H4 (cell line): ENCODE results near the gene EYA4. TPM values are rescaled to one million over a fixed set of nuclear protein-coding genes. Genes with fewer than 3 reads are reported as not detected.

Experiments
- DNase-seq: peaks from one replicate; pipeline ENCODE4 v3.0.0-alpha.2; 2015; ENCODE audit warnings: low spot score
- total RNA-seq: library from RNA; depleted of rRNA; stranded (reverse); fragments of >200 nt; shearing (Covaris generic); gene quantifications from 2 replicates; pipeline ENCODE4 v1.2.3, GENCODE V29; 2014

The EYA4 gene
- total RNA-seq, 1 experiment from 2014 or later, result 25.7 TPM

GRCh38 chr6:133289733-133290306, 48.7 kb downstream of the EYA4 start:
- DNase-seq, result peak; percentile 9

- no peak for DNase-seq
These were observed 49.8 kb downstream of the EYA4 start for GRCh38 chr6:133290930-133291329.

GRCh38 chr6:133291671-133292070, 50.5 kb downstream of the EYA4 start:
- no peak for DNase-seq

GRCh38 chr6:133297657-133298056, 56.5 kb downstream of the EYA4 start:
- DNase-seq, result no peak

- no peak for DNase-seq
These were observed 57.2 kb downstream of the EYA4 start for GRCh38 chr6:133298335-133298734.

- DNase-seq, result no peak
These were observed 57.6 kb downstream of the EYA4 start for GRCh38 chr6:133298801-133299200.

GRCh38 chr6:133300896-133301295, 59.7 kb downstream of the EYA4 start:
- DNase-seq, result no peak

GRCh38 chr6:133301835-133302234, 60.7 kb downstream of the EYA4 start:
- no peak for DNase-seq

GRCh38 chr6:133306931-133307330, 65.8 kb downstream of the EYA4 start:
- no peak for DNase-seq

- DNase-seq, result no peak
These were observed 68.4 kb downstream of the EYA4 start for GRCh38 chr6:133309579-133309978.

GRCh38 chr6:133312006-133312405, 70.8 kb downstream of the EYA4 start:
- DNase-seq, result no peak

GRCh38 chr6:133313068-133313467, 71.9 kb downstream of the EYA4 start:
- no peak for DNase-seq

GRCh38 chr6:133314947-133315346, 73.8 kb downstream of the EYA4 start:
- DNase-seq, result no peak

GRCh38 chr6:133315811-133316210, 74.7 kb downstream of the EYA4 start:
- no peak for DNase-seq

- no peak for DNase-seq
These were observed 76.5 kb downstream of the EYA4 start for GRCh38 chr6:133317704-133318103.

- DNase-seq, result no peak
These were observed 85.4 kb downstream of the EYA4 start for GRCh38 chr6:133326584-133326983.

- DNase-seq, result no peak
These were observed 92.7 kb downstream of the EYA4 start for GRCh38 chr6:133333852-133334251.

- DNase-seq, result no peak
These were observed 96.2 kb downstream of the EYA4 start for GRCh38 chr6:133337308-133337707.

- no peak for DNase-seq
These were observed 98.6 kb downstream of the EYA4 start for GRCh38 chr6:133339543-133340384.

GRCh38 chr6:133340557-133340956, 99.4 kb downstream of the EYA4 start:
- peak; percentile 86 for DNase-seq

GRCh38 chr6:133341607-133342158, 100.5 kb downstream of the EYA4 start:
- peak; percentile 81 for DNase-seq

- no peak for DNase-seq
These were observed 102.1 kb downstream of the EYA4 start for GRCh38 chr6:133343220-133343619.

- DNase-seq, result no peak
These were observed 107.7 kb downstream of the EYA4 start for GRCh38 chr6:133348846-133349245.
